Lower lobe of right lung (tissue), 2 donors: ENCODE data around the gene SERP2. TPM values are rescaled to one million over a fixed set of nuclear protein-coding genes. Genes with fewer than 3 reads are reported as not detected.

Experiments used
- ATAC-seq, 2 donors: fragments of 200-7000 bp; cut with Tn5 transposase; one replicate each; pipeline ENCODE4 v1.9.1; 2020 to 2022; ENCODE audit warnings: mild to moderate bottlenecking in 2 of 2, moderate library complexity in 2 of 2
- DNase-seq: peaks from one replicate; pipeline ENCODE4 v3.0.0-alpha.2; 2020
- H3K27ac ChIP-seq: fragments of 200-600 bp; one replicate; pipeline ENCODE4 v1.8.0; 2022
- H3K27me3 ChIP-seq: fragments of 200-600 bp; one replicate; pipeline ENCODE4 v1.8.0; 2022; ENCODE audit warnings: low read depth
- H3K36me3 ChIP-seq: fragments of 200-600 bp; one replicate; pipeline ENCODE4 v1.8.0; 2022; ENCODE audit warnings: mild to moderate bottlenecking
- H3K4me1 ChIP-seq: fragments of 200-600 bp; one replicate; pipeline ENCODE4 v1.8.0; 2022
- H3K4me3 ChIP-seq: fragments of 200-600 bp; one replicate; pipeline ENCODE4 v1.8.0; 2022; ENCODE audit warnings: mild to moderate bottlenecking
- H3K9me3 ChIP-seq: fragments of 200-600 bp; one replicate; pipeline ENCODE4 v1.8.0; 2022
- intact Hi-C: fragments of 100-400 bp; cut with DNase I; formaldehyde crosslinking; loops from one replicate; pipeline ENCODE4 v1.11.0; 2022
- total RNA-seq: library from RNA; stranded (reverse); fragmentation: NEBNext Ultra II Directional; extraction: Animal tissue kit (Norgen Biotek cat#: 25700); gene quantifications from one replicate; pipeline ENCODE4 v1.2.1, GENCODE V29; 2021
- TF ChIP-seq, protein P1 (sequence below): fragments of 200-600 bp; IDR thresholded peaks from one replicate; pipeline ENCODE4 v1.8.0; 2022; ENCODE audit warnings: antibody characterized with exemption, mild to moderate bottlenecking
- donor health status: DM: no; HTN: yes; CAD: no; lungs with severe emphysema.

SERP2 gene
- total RNA-seq, 1 donor from 2014 or later = 3.7 TPM

DNA sequence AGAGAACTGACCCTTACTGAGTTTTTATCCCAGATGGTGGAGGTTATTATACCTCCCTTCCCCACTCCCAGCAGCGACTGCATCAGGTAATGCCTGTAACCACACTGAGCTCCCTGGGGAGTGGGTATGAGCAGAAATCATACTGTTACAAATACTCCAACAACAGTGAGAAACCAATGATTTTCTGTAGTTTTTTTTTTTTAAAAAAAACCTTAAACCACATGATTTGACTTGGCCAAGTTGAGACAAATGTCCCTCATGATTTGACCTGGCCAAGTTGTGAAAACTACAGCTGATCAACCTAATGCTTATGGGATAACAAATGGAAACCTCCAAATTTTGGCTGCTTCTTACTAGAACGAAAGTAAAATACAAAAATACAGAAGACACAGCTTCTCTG is 33.1 kb upstream of the SERP2 start:
- intact Hi-C loops = no loop called here
- no peak for DNase-seq
- no peak for ATAC-seq
- no peaks in the 10 kb centered on the region for H3K9me3 ChIP-seq
- no peak overlapping the region for H3K4me3 ChIP-seq
- TF ChIP-seq, protein P1, sequence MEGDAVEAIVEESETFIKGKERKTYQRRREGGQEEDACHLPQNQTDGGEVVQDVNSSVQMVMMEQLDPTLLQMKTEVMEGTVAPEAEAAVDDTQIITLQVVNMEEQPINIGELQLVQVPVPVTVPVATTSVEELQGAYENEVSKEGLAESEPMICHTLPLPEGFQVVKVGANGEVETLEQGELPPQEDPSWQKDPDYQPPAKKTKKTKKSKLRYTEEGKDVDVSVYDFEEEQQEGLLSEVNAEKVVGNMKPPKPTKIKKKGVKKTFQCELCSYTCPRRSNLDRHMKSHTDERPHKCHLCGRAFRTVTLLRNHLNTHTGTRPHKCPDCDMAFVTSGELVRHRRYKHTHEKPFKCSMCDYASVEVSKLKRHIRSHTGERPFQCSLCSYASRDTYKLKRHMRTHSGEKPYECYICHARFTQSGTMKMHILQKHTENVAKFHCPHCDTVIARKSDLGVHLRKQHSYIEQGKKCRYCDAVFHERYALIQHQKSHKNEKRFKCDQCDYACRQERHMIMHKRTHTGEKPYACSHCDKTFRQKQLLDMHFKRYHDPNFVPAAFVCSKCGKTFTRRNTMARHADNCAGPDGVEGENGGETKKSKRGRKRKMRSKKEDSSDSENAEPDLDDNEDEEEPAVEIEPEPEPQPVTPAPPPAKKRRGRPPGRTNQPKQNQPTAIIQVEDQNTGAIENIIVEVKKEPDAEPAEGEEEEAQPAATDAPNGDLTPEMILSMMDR = no peak
- H3K4me1 ChIP-seq = no peaks in the 10 kb centered on the region
- H3K36me3 ChIP-seq = no peaks in the 10 kb centered on the region
- no peak overlapping the region for H3K27ac ChIP-seq
- H3K27me3 ChIP-seq = no peaks in the 10 kb centered on the region

DNA sequence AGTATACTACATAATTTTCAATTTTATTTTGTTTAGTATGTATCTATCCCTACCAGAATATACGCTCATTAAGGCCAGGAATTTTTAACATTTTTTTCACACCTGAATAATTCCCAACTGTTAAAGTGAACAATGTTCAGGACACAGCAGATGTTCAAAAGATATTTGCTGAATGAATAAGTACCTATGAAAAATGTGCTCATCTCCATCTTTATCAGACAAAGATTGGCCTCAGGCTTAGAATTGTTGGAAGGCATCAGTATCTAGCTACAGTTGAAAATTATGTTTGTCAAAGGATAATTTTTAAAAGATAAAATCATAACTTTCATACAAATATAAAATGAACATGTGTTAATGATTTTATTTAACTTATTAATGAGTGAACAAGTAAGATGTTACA is 30.9 kb upstream of the SERP2 start:
- intact Hi-C loops = no loop called here
- Histone ChIP-seq H3K27ac (no peak overlapping the region), H3K9me3 (no peaks in the 10 kb centered on the region), H3K27me3 (no peaks in the 10 kb centered on the region), H3K36me3 (no peaks in the 10 kb centered on the region), H3K4me3 (no peak overlapping the region), H3K4me1 (no peaks in the 10 kb centered on the region)
- DNase-seq (no peak), ATAC-seq (no peak)
- TF ChIP-seq, protein P1 = no peak

DNA sequence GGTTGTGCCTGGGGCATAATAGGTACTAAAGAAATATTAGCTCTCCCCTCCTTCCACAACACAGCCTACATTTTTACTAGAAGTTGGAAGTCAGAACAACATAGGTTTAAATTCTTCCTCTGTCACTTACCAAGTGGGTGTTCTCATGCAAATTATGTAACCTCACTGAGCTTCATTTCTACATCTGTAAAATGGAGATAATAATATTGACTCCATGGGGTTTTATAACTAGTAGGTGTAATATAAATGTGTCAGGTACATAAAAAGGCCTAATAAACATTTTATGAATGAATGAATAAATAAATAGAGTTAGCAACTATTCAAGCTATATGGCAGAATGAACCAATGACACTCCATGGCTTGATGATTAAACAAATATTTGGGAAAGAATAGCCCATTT is 27.1 kb upstream of the SERP2 start:
- TF ChIP-seq, protein P1 = no peak

DNA sequence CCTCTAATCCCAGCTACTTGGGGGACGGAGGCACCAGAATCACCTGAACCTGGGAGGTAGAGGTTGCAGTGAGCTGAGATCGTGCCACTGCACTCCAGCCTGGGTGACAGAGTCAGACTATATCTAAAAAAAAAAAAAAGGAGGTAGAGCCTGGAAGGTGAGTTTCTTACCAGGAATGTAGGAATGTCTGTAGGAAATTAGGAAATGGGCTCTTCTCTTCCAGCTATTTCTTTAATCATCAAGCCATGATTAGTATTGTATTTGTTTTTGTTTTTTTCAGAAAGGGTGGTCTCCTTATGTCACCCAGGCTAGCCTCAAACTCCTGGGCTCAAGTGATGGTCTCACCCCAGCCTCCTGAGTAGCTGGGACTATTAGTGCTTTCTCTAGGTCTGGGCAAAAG is 26.3 kb upstream of the SERP2 start:
- intact Hi-C loops = no loop called here
- Histone ChIP-seq H3K27ac (no peak overlapping the region), H3K36me3 (no peaks in the 10 kb centered on the region), H3K9me3 (no peaks in the 10 kb centered on the region), H3K4me1 (no peaks in the 10 kb centered on the region), H3K4me3 (no peak overlapping the region), H3K27me3 (no peaks in the 10 kb centered on the region)
- no peak for DNase-seq
- TF ChIP-seq, protein P1 = no peak
- ATAC-seq = no peak

More for the DNA sequence above, 27.1 kb upstream of the SERP2 start:
- Histone ChIP-seq H3K4me3 (no peak overlapping the region), H3K36me3 (no peaks in the 10 kb centered on the region), H3K9me3 (no peaks in the 10 kb centered on the region), H3K27me3 (no peaks in the 10 kb centered on the region), H3K4me1 (no peaks in the 10 kb centered on the region), H3K27ac (no peak overlapping the region)
- DNase-seq (no peak), ATAC-seq (no peak)
- intact Hi-C loops = no loop called here

DNA sequence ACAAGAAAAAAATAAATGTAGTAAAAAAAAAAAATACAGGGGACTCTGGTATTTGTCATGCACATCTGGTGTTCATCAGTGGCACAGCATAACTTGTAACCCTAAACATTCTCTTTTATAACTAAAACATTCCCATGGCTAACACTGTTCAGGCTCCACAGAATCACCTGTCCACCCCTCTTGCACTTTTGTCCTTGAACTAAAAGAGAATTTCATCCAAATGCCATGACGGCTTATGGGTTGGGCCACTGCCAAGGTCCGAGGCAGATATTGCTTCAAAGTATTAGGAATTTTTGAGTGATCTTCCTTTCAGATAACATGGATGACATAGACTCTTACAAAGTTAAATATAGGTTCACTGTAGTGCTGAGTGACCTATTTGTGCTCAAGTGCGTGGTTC is 25.7 kb upstream of the SERP2 start:
- Histone ChIP-seq H3K4me3 (no peak overlapping the region), H3K4me1 (no peaks in the 10 kb centered on the region), H3K36me3 (no peaks in the 10 kb centered on the region), H3K27me3 (no peaks in the 10 kb centered on the region), H3K9me3 (no peaks in the 10 kb centered on the region), H3K27ac (no peak overlapping the region)
- intact Hi-C loops = no loop called here
- no peak for DNase-seq
- no peak for ATAC-seq
- TF ChIP-seq, protein P1 = no peak
